HAP-1 (cell line): ENCODE data around the gene OR3A1.
"Not testable (repeated sequence)": the region's sequence is repeated elsewhere in the genome, so short reads cannot be mapped to it uniquely, and the experiment has no call there.

Experiments
- DNase-seq, 2 experiments: peaks; one replicate each; pipeline ENCODE4 v3.0.0-alpha.2; 2016 to 2020; ENCODE audit warnings: low spot score in 2 of 2
- H3K27me3 ChIP-seq: fragments of 250-450 bp; sonication (Bioruptor Pico); 2 replicates; pipeline ENCODE4 v1.5.1; 2020; ENCODE audit warnings: low read depth, mild to moderate bottlenecking, moderate library complexity
- H3K36me3 ChIP-seq: fragments of 250-450 bp; sonication (Bioruptor Pico); replicated peaks from 2 replicates; pipeline ENCODE4 v1.5.1; 2020; ENCODE audit warnings: mild to moderate bottlenecking
- H3K4me1 ChIP-seq: fragments of 250-450 bp; sonication (Bioruptor Pico); 2 replicates; pipeline ENCODE4 v1.5.1; 2020; ENCODE audit warnings: mild to moderate bottlenecking
- H3K4me3 ChIP-seq: fragments of 250-450 bp; sonication (Bioruptor Pico); 2 replicates; pipeline ENCODE4 v1.5.1; 2020; ENCODE audit warnings: mild to moderate bottlenecking, moderate library complexity
- H3K9me3 ChIP-seq: fragments of 250-450 bp; sonication (Bioruptor Pico); 2 replicates; pipeline ENCODE4 v1.5.1; 2020; ENCODE audit warnings: mild to moderate bottlenecking, moderate library complexity
- in situ Hi-C: fragments of 300-500 bp; cut with MboI; formaldehyde crosslinking; loops from 3 replicates; pipeline ENCODE4 v1.14.3; 2020; ENCODE audit warnings: low sequenced_read_pairs, inconsistent platforms, mixed read lengths

The OR3A1 gene

DNA sequence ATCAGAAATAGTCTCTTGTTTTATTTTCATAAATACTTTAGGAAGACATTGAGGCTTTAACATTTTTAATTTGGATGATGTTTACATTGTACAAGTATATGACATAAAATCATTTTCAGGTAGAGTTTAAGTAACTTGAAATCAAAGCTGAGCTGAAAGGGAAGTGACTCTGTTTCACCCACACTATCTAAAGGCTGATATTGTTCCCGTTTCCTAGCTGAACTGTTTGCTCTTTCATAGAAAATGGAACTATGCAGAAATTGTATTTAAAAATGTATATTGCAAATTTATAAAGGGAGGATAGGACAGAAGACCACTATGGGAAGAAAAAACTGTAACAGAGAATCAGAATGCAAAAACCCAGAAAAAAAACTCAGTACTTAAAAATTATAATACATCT, 53.3 kb downstream of the OR3A1 start:
- H3K36me3 ChIP-seq, H3K4me1 ChIP-seq, H3K9me3 ChIP-seq, H3K27me3 ChIP-seq, DNase-seq, in situ Hi-C loops, H3K4me3 ChIP-seq: not testable (repeated sequence)

DNA sequence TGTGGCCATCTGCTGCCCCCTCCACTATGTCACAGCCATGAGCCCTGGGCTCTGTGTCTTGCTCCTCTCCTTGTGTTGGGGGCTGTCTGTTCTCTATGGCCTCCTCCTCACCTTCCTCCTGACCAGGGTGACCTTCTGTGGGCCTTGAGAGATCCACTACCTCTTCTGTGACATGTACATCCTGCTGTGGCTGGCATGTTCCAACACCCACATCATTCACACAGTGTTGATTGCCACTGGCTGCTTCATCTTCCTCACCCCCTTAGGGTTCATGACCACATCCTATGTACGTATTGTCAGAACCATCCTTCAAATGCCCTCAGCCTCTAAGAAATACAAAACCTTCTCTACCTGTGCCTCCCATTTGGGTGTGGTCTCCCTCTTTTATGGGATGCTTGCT, 57.1 kb downstream of the OR3A1 start:
- H3K36me3 ChIP-seq, H3K27me3 ChIP-seq, H3K9me3 ChIP-seq, DNase-seq, H3K4me3 ChIP-seq, H3K4me1 ChIP-seq, in situ Hi-C loops: not testable (repeated sequence)
